NCI-H345 treated with DMSO at 0.1 percent for 48 hours (cell line): ENCODE data around the gene FAM3A.
A peak's percentile ranks its signal among the peaks of the same experiment; 100 is the strongest.

ENCODE experiments used
- DNase-seq: peaks from one replicate; lab custom pipeline; 2025; ENCODE audit not compliant: unreplicated experiment; lab: John Stamatoyannopoulos, UW

The FAM3A gene

GRCh38 chrX:154463611-154464220 lies 52.3 kb downstream of the FAM3A start:
- DNase-seq: no peak

GRCh38 chrX:154462396-154462795 lies 53.6 kb downstream of the FAM3A start:
- no peak for DNase-seq

- DNase-seq: no peak
Measured at GRCh38 chrX:154460326-154460725, 55.7 kb downstream of the FAM3A start.

GRCh38 chrX:154459832-154460231 lies 56.2 kb downstream of the FAM3A start:
- no peak for DNase-seq

GRCh38 chrX:154458954-154459778 lies 56.9 kb downstream of the FAM3A start:
- DNase-seq: no peak

- DNase-seq: no peak
Measured at GRCh38 chrX:154458116-154458953, 57.7 kb downstream of the FAM3A start, which contains the start of gene PLXNA3. PLXNA3 (plus strand) TSS chrX:154458281; CDS start chrX:154460184, 1,903 bp downstream.

- peak; percentile 13 for DNase-seq
Measured at GRCh38 chrX:154457491-154458115, 58.4 kb downstream of the FAM3A start.
